Psoas muscle (tissue), 8 donors: ENCODE results near the gene INHBB. TPM values are rescaled to one million over a fixed set of nuclear protein-coding genes. Genes with fewer than 3 reads are reported as not detected.

ENCODE experiments used
- ATAC-seq, 4 donors: fragments of 200-7000 bp; cut with Tn5 transposase; one replicate each; pipeline ENCODE4 v1.9.1; 2020; ENCODE audit warnings: moderate library complexity in 3 of 4, mild to moderate bottlenecking in 2 of 4
- DNase-seq, 2 donors: peaks; one replicate each; pipeline ENCODE4 v3.0.0-alpha.2; 2020
- H3K27ac ChIP-seq: fragments of 200-600 bp; one replicate; pipeline ENCODE4 v1.8.0; 2022
- H3K27me3 ChIP-seq, 3 donors: fragments of 200-600 bp in 1 of 3; one replicate each; pipeline versions ENCODE4 v1.6.1 to v1.8.0; 2013 to 2022; ENCODE audit warnings: low read length in 2 of 3, mild to moderate bottlenecking in 2 of 3, moderate library complexity in 1 of 3; ENCODE audit not compliant: insufficient read depth in 3 of 3
- H3K36me3 ChIP-seq, 2 donors: fragments of 200-600 bp in 1 of 2; one replicate each; pipeline versions ENCODE4 v1.6.1 to v1.8.0; 2013 to 2022; ENCODE audit warnings: low read depth in 1 of 2, mild to moderate bottlenecking in 1 of 2, moderate library complexity in 1 of 2; ENCODE audit not compliant: insufficient read depth in 1 of 2
- H3K4me1 ChIP-seq: fragments of 200-600 bp; one replicate; pipeline ENCODE4 v1.8.0; 2022
- H3K4me3 ChIP-seq: fragments of 200-600 bp; one replicate; pipeline ENCODE4 v1.8.0; 2022; ENCODE audit warnings: mild to moderate bottlenecking
- H3K9me3 ChIP-seq: fragments of 200-600 bp; one replicate; pipeline ENCODE4 v1.8.0; 2022
- CTCF ChIP-seq: fragments of 200-600 bp; IDR thresholded peaks from one replicate; pipeline ENCODE4 v1.8.0; 2022; ENCODE audit warnings: antibody characterized with exemption
- WGBS, 3 donors: extraction: QIAGEN DNeasy Blood & Tissue Kit; methylation state at CpG; one replicate each; pipeline versions ENCODE4 v1.1.6 to v1.1.7; 2013; 5-methylcytosine and 5-hydroxymethylcytosine counted together
- intact Hi-C, 2 donors: fragments of 100-400 bp; cut with DNase I; formaldehyde crosslinking; loops; one replicate each; pipeline versions ENCODE4 v1.11.0 to v1.14.2; 2022
- polyA plus RNA-seq, 3 donors: library from polyadenylated mRNA; stranded (reverse); fragments of 200-250 nt; gene quantifications; one replicate each; pipeline ENCODE4 v1.2.3, GENCODE V29; 2013
- total RNA-seq, 4 donors: library from RNA; stranded (reverse); fragmentation: NEBNext Ultra II Directional in 2 of 4; extraction: Animal tissue kit (Norgen Biotek cat#: 25700) in 2 of 4; gene quantifications; one replicate each; pipeline versions ENCODE4 v1.2.1 to v1.2.4, GENCODE V29; 2021 to 2023
- donor health status: healthy with polysubstance abuse.
- donor health status: DM: no; HTN: no; CAD: no; lungs with moderate emphysema.
- donor health status: Bipolar disorder and iron deficiency.
- donor health status: healthy.
- donor health status: DM: yes; HTN: yes; CAD: no.
- donor health status: DM: no; HTN: no; CAD: no.
- donor health status: DM: no; HTN: no; CAD: no.
- donor health status: DM: yes; HTN: yes; CAD: no.

INHBB gene
- total and polyA plus RNA-seq, 7 donors, result 2.9 to 20.0 (median 13.4) TPM

GRCh38 chr2:120323807-120324399 is 22.0 kb upstream of the INHBB start:
- Histone ChIP-seq H3K4me1 (peaks cover 3% of the 10 kb centered on the region), H3K36me3 (no peaks in the 10 kb centered on the region), H3K27ac (no peak overlapping the region), H3K9me3 (no peaks in the 10 kb centered on the region), H3K4me3 (no peak overlapping the region), H3K27me3 (no peaks in the 10 kb centered on the region)
- TF ChIP-seq CTCF, result no peak
- WGBS, 3 donors, result 65 to 78% (median 76%) methylated on average over 9 to 10 of the region's 10 CpGs
- ATAC-seq (peak in 2 of 4 donors; percentile 11 to 50), DNase-seq (no peak)
- intact Hi-C loops, result no loop called here

GRCh38 chr2:120324933-120325332 is 21.0 kb upstream of the INHBB start:
- H3K27ac ChIP-seq, result no peak overlapping the region
- ATAC-seq (no peak), DNase-seq (peak in 1 of 2 donors; percentile 21)
- H3K4me1 ChIP-seq, result peaks cover 3% of the 10 kb centered on the region
- H3K4me3 ChIP-seq, result no peak overlapping the region
- WGBS, 3 donors, result 73 to 92% (median 75%) methylated on average over 7 of the region's 7 CpGs
- TF ChIP-seq CTCF, result no peak
- intact Hi-C loops, result no loop called here
- no peaks in the 10 kb centered on the region for H3K9me3 ChIP-seq
- no peaks in the 10 kb centered on the region for H3K36me3 ChIP-seq
- H3K27me3 ChIP-seq, result no peaks in the 10 kb centered on the region

GRCh38 chr2:120326066-120326465 is 19.9 kb upstream of the INHBB start:
- TF ChIP-seq CTCF, result no peak
- H3K4me1 ChIP-seq, result peaks cover 3% of the 10 kb centered on the region
- peak in 1 of 2 donors; percentile 27 for DNase-seq
- no peaks in the 10 kb centered on the region for H3K27me3 ChIP-seq
- H3K4me3 ChIP-seq, result no peak overlapping the region
- 82 to 89% (median 83%) methylated on average over 9 of the region's 9 CpGs for WGBS, 3 donors
- no peaks in the 10 kb centered on the region for H3K9me3 ChIP-seq
- no peaks in the 10 kb centered on the region for H3K36me3 ChIP-seq
- intact Hi-C loops, result no loop called here
- no peak for ATAC-seq
- H3K27ac ChIP-seq, result no peak overlapping the region

- peaks cover 0 to 2% (median 0%) of the 10 kb centered on the region in 3 donors for H3K27me3 ChIP-seq
- no peaks in the 10 kb centered on the region for H3K4me1 ChIP-seq
- peak; percentile 42 to 85 (median 76) for ATAC-seq
- H3K27ac ChIP-seq, result no peak overlapping the region
- no peak overlapping the region for H3K4me3 ChIP-seq
- no peaks in the 10 kb centered on the region for H3K9me3 ChIP-seq
- peak in 1 of 2 donors; percentile 61 for DNase-seq
- TF ChIP-seq CTCF, result no peak
- H3K36me3 ChIP-seq, result no peaks in the 10 kb centered on the region
- WGBS, 3 donors, result 59 to 73% (median 69%) methylated on average over 24 of the region's 24 CpGs
- intact Hi-C loops, result no loop called here
Measured at GRCh38 chr2:120330946-120331822, 14.8 kb upstream of the INHBB start.
